Measurements from ENCODE around the gene NOTCH1.

- TF ChIP-seq CTCF (IDR thresholded peaks at IDR 0.05) (no peak), ZNF532 (CRISPR knock-in tag; IDR thresholded peaks at IDR 0.05; ENCODE audit: borderline replicate concordance) (no peak), USF2 (CRISPR knock-in tag; IDR thresholded peaks at IDR 0.05) (no peak), MAX (CRISPR knock-in tag; IDR thresholded peaks at IDR 0.05) (no peak), JUN (CRISPR knock-in tag; IDR thresholded peaks at IDR 0.05) (no peak), TCF7 (CRISPR knock-in tag; IDR thresholded peaks at IDR 0.05; ENCODE audit: low read depth) (no peak), NFYB (CRISPR knock-in tag; conservative IDR thresholded peaks at IDR 0.05; ENCODE audit: low read depth) (no peak), SMAD3 (CRISPR knock-in tag; IDR thresholded peaks at IDR 0.05; ENCODE audit: borderline replicate concordance) (no peak), GRHL2 (CRISPR knock-in tag; IDR thresholded peaks at IDR 0.05; ENCODE audit: insufficient replicate concordance, severe bottlenecking) (no peak), FOXP4 (CRISPR knock-in tag; IDR thresholded peaks at IDR 0.05) (no peak), JAZF1 (CRISPR knock-in tag; IDR thresholded peaks at IDR 0.05) (no peak), CREB1 (CRISPR knock-in tag; IDR thresholded peaks at IDR 0.05) (no peak), ATF2 (CRISPR knock-in tag; IDR thresholded peaks at IDR 0.05; ENCODE audit: borderline replicate concordance, low read depth) (no peak)
Measured at GRCh38 chr9:136482046-136482792, 63.6 kb downstream of the NOTCH1 start.

All from WTC11 (cell line).